ENCODE results near the gene CLK1. TPM values are rescaled to one million over a fixed set of nuclear protein-coding genes. Genes with fewer than 3 reads are reported as not detected.

The CLK1 gene
- total RNA-seq, 1 donor from 2014 or later: 92.0 TPM

DNA sequence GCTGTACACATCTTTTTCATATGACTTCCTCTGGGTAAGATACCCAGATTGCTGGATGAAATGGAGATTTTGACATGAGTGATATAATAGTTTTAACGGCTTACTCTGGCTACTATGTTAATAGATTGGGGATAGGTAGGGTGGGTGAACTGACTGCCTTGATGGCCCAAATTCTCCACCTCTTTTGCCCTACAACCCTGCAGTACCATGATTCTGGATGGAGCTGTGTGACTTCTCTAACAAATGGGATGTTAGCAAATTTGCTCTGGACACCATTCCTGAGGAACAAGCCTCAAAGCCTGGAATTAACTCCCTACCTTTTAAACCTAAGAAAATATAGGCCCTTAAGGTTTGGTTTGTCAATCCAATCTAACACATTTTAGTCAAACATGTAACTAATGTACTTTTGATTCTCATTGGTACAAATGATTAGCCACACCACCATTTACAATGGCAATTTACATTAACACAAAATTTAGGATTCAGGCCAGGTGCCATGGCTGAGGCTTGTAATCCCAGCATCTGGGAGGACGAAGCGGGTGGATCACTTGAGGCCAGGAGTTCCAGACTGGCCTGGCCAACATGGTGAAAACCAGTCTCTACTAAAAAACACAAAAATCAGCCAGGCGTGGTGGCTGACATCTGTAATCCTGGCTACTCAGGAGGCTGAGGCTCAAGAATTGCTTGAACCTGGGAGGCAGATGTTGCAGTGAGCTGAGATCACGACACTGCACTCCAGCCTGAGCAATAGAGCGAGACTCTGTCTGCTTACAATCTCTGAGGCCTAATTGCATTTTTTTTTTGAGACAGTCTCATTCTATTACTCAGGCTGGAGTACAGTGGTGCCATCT, 12.8 kb downstream of the CLK1 start:
- Mint-ChIP-seq H3K9me3 (ENCODE audit: unreplicated experiment) (no peaks in the 10 kb centered on the region), H3K27me3 (ENCODE audit: unreplicated experiment) (no peaks in the 10 kb centered on the region), H3K4me1 (ENCODE audit: unreplicated experiment) (no peaks in the 10 kb centered on the region), H3K36me3 (ENCODE audit: unreplicated experiment) (peaks cover 44% of the 10 kb centered on the region), H3K27ac (ENCODE audit: unreplicated experiment) (no peak overlapping the region), H3K4me3 (ENCODE audit: unreplicated experiment) (no peak overlapping the region)
- DNase-seq (ENCODE audit: extremely low spot score, unreplicated experiment): no peak
- TF ChIP-seq, protein P1, sequence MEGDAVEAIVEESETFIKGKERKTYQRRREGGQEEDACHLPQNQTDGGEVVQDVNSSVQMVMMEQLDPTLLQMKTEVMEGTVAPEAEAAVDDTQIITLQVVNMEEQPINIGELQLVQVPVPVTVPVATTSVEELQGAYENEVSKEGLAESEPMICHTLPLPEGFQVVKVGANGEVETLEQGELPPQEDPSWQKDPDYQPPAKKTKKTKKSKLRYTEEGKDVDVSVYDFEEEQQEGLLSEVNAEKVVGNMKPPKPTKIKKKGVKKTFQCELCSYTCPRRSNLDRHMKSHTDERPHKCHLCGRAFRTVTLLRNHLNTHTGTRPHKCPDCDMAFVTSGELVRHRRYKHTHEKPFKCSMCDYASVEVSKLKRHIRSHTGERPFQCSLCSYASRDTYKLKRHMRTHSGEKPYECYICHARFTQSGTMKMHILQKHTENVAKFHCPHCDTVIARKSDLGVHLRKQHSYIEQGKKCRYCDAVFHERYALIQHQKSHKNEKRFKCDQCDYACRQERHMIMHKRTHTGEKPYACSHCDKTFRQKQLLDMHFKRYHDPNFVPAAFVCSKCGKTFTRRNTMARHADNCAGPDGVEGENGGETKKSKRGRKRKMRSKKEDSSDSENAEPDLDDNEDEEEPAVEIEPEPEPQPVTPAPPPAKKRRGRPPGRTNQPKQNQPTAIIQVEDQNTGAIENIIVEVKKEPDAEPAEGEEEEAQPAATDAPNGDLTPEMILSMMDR (IDR thresholded peaks at IDR 0.05): no peak

DNA sequence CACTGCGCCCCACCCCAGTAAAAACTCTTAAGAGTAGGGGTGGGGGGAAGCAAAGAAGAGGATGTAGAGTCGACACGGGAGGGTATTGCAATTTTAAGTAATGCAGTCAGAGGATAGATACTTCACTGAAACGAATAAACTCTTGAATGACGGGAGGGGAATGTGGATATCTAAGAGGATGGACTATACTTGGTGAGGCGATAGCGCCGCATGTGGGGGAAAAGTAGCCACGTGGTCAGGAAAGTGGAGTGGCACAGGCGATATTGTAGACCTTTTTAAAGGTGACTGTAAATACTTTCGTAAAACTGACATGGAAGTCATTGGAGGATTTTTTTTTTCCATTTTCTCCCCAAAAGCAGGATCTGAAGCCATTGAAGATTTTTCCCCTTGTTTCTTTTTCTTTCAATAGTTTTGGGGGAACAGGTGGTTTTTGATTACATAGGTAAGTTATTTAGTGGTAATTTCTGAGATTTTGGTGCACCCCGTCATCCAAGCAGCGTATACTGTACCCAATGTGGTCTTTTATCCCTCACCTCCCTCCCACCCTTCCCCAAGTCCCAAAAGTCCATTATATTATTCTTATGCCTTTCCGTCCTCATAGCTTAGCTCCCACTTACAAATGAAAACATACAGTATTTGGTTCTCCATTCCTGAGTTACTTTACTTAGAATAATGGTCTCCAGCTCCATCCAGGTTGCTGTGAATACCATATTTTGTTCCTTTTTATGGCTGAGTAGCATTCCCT, 13.8 kb downstream of the CLK1 start:
- no peaks in the 10 kb centered on the region for H3K27me3 Mint-ChIP-seq (ENCODE audit: unreplicated experiment)
- TF ChIP-seq, protein P1 (IDR thresholded peaks at IDR 0.05): no peak
- no peaks in the 10 kb centered on the region for H3K9me3 Mint-ChIP-seq (ENCODE audit: unreplicated experiment)
- H3K4me3 Mint-ChIP-seq (ENCODE audit: unreplicated experiment): no peak overlapping the region
- no peak overlapping the region for H3K27ac Mint-ChIP-seq (ENCODE audit: unreplicated experiment)
- DNase-seq (ENCODE audit: extremely low spot score, unreplicated experiment): no peak
- peaks cover 39% of the 10 kb centered on the region for H3K36me3 Mint-ChIP-seq (ENCODE audit: unreplicated experiment)
- H3K4me1 Mint-ChIP-seq (ENCODE audit: unreplicated experiment): no peaks in the 10 kb centered on the region

DNA sequence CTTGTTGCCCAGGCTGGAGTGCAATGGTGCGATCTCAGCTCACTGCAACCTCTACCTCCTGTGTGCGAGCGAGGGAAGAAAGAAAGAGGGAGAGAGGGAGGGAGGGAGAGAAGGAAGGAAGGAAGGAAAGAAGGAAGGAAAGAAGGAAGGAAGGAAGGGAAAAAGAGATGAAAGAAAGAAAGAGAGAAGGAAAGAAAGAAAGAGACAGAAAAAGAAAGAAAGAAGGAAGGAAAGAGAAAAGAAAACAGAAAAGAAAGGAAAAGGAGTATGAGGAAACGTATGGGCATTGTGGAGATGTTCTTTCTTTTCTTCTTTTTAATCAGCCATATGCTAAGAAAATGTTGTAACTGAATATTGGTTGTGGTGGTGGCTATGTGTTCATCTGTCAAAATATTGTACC, 16.5 kb downstream of the CLK1 start:
- H3K27me3 Mint-ChIP-seq (ENCODE audit: unreplicated experiment): no peaks in the 10 kb centered on the region
- H3K36me3 Mint-ChIP-seq (ENCODE audit: unreplicated experiment): peaks cover 23% of the 10 kb centered on the region
- no peaks in the 10 kb centered on the region for H3K9me3 Mint-ChIP-seq (ENCODE audit: unreplicated experiment)

DNA sequence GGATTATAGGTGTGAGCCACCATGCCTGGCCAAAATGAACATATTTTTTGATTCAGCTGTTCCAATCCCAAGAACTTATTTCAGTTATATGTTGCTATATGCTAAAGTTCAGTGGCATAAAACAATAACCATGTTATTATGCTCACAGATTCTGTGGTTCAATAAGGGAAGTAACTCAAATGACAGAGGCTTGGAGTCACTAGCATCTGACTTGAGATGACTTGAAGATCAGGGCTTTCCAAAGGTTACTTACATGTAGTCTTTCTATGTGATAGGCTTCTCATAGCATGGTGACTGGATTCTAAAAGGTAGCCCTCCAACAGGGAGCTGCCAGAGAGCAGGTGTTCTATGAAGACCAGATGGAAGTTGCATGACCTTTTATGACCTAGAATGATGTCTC, 17.2 kb downstream of the CLK1 start:
- Mint-ChIP-seq H3K4me3 (ENCODE audit: unreplicated experiment) (no peak overlapping the region), H3K36me3 (ENCODE audit: unreplicated experiment) (peaks cover 16% of the 10 kb centered on the region), H3K27me3 (ENCODE audit: unreplicated experiment) (peaks cover 4% of the 10 kb centered on the region), H3K9me3 (ENCODE audit: unreplicated experiment) (no peaks in the 10 kb centered on the region), H3K27ac (ENCODE audit: unreplicated experiment) (no peak overlapping the region), H3K4me1 (ENCODE audit: unreplicated experiment) (no peaks in the 10 kb centered on the region)
- TF ChIP-seq, protein P1 (IDR thresholded peaks at IDR 0.05): no peak
- no peak for DNase-seq (ENCODE audit: extremely low spot score, unreplicated experiment)

More for the DNA sequence above, 16.5 kb downstream of the CLK1 start:
- no peak overlapping the region for H3K4me3 Mint-ChIP-seq (ENCODE audit: unreplicated experiment)
- H3K27ac Mint-ChIP-seq (ENCODE audit: unreplicated experiment): no peak overlapping the region
- TF ChIP-seq, protein P1 (IDR thresholded peaks at IDR 0.05): no peak
- H3K4me1 Mint-ChIP-seq (ENCODE audit: unreplicated experiment): no peaks in the 10 kb centered on the region
- DNase-seq (ENCODE audit: extremely low spot score, unreplicated experiment): no peak
